ENCODE data around the gene SYNE1.

DNA sequence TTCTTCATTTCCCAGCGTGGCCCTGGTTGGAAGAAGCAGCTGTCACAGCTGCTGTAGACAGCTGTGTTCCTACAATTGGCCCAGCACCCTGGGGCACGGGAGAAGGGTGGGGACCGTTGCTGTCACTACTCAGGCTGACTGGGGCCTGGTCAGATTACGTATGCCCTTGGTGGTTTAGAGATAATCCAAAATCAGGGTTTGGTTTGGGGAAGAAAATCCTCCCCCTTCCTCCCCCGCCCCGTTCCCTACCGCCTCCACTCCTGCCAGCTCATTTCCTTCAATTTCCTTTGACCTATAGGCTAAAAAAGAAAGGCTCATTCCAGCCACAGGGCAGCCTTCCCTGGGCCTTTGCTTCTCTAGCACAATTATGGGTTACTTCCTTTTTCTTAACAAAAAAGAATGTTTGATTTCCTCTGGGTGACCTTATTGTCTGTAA lies 537.0 kb downstream of the SYNE1 start:
- TF ChIP-seq, protein P1, sequence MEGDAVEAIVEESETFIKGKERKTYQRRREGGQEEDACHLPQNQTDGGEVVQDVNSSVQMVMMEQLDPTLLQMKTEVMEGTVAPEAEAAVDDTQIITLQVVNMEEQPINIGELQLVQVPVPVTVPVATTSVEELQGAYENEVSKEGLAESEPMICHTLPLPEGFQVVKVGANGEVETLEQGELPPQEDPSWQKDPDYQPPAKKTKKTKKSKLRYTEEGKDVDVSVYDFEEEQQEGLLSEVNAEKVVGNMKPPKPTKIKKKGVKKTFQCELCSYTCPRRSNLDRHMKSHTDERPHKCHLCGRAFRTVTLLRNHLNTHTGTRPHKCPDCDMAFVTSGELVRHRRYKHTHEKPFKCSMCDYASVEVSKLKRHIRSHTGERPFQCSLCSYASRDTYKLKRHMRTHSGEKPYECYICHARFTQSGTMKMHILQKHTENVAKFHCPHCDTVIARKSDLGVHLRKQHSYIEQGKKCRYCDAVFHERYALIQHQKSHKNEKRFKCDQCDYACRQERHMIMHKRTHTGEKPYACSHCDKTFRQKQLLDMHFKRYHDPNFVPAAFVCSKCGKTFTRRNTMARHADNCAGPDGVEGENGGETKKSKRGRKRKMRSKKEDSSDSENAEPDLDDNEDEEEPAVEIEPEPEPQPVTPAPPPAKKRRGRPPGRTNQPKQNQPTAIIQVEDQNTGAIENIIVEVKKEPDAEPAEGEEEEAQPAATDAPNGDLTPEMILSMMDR (IDR thresholded peaks at IDR 0.05), result no peak
- TF ChIP-seq POLR2AphosphoS5 (IDR thresholded peaks at IDR 0.05) (no peak), POLR2A (IDR thresholded peaks at IDR 0.05) (no peak), EP300 (IDR thresholded peaks at IDR 0.05) (no peak)

Measured in sigmoid colon (tissue), 4 donors.